Neural crest cell (in vitro differentiated cells): ENCODE data around the gene PAX5. TPM values are rescaled to one million over a fixed set of nuclear protein-coding genes. Genes with fewer than 3 reads are reported as not detected.

Experiments
- DNase-seq: peaks from one replicate; pipeline ENCODE4 v3.0.0; 2021; ENCODE audit warnings: low read depth, mixed read lengths, low spot score
- H3K27ac Mint-ChIP-seq: one replicate; pipeline ENCODE4 v1.8.0; 2021; ENCODE audit warnings: mild to moderate bottlenecking, mixed read lengths; ENCODE audit not compliant: unreplicated experiment
- H3K27me3 Mint-ChIP-seq: 2 replicates; pipeline ENCODE4 v1.8.0; 2021; ENCODE audit warnings: low read depth, mild to moderate bottlenecking, mixed read lengths
- H3K36me3 Mint-ChIP-seq: 2 replicates; pipeline ENCODE4 v1.8.0; 2021; ENCODE audit warnings: low read depth, mild to moderate bottlenecking, mixed read lengths
- H3K4me1 Mint-ChIP-seq: 2 replicates; pipeline ENCODE4 v1.8.0; 2021; ENCODE audit warnings: mixed read lengths
- H3K4me3 Mint-ChIP-seq: one replicate; pipeline ENCODE4 v1.8.0; 2021; ENCODE audit warnings: mild to moderate bottlenecking, mixed read lengths
- H3K9me3 Mint-ChIP-seq: 2 replicates; pipeline ENCODE4 v1.8.0; 2021; ENCODE audit warnings: mixed read lengths
- CTCF ChIP-seq: fragments of 200-600 bp; sonication (generic); conservative IDR thresholded peaks from 2 replicates; pipeline ENCODE4 v1.5.0; 2021; ENCODE audit warnings: antibody characterized with exemption, mild to moderate bottlenecking
- total RNA-seq: library from RNA; stranded (reverse); gene quantifications from 2 replicates; pipeline ENCODE4 v1.2.1, GENCODE V29; 2021

Gene PAX5
- total RNA-seq, 1 donor from 2014 or later: 19.5 TPM

- Mint-ChIP-seq H3K27ac (peak overlapping the region; percentile 69), H3K36me3 (no peaks in the 10 kb centered on the region), H3K9me3 (no peaks in the 10 kb centered on the region), H3K27me3 (no peaks in the 10 kb centered on the region), H3K4me1 (peaks cover 48% of the 10 kb centered on the region), H3K4me3 (peak overlapping the region; percentile 38)
- DNase-seq: no peak
- no peak for TF ChIP-seq CTCF
These were observed 215.7 kb downstream of the PAX5 start for GRCh38 chr9:36818242-36818938.

GRCh38 chr9:36817160-36817834, 216.8 kb downstream of the PAX5 start:
- Mint-ChIP-seq H3K27ac (no peak overlapping the region), H3K4me1 (peaks cover 41% of the 10 kb centered on the region), H3K36me3 (no peaks in the 10 kb centered on the region), H3K27me3 (no peaks in the 10 kb centered on the region), H3K9me3 (no peaks in the 10 kb centered on the region), H3K4me3 (no peak overlapping the region)
- TF ChIP-seq CTCF: no peak
- DNase-seq: no peak

GRCh38 chr9:36816371-36816770, 217.7 kb downstream of the PAX5 start:
- Mint-ChIP-seq H3K27ac (no peak overlapping the region), H3K9me3 (no peaks in the 10 kb centered on the region), H3K4me1 (peaks cover 40% of the 10 kb centered on the region), H3K4me3 (no peak overlapping the region), H3K36me3 (no peaks in the 10 kb centered on the region), H3K27me3 (no peaks in the 10 kb centered on the region)
- no peak for TF ChIP-seq CTCF
- no peak for DNase-seq

GRCh38 chr9:36815566-36816348, 218.3 kb downstream of the PAX5 start:
- Mint-ChIP-seq H3K4me3 (no peak overlapping the region), H3K27me3 (peaks cover 2% of the 10 kb centered on the region), H3K9me3 (no peaks in the 10 kb centered on the region), H3K36me3 (no peaks in the 10 kb centered on the region), H3K27ac (peak overlapping the region; percentile 29), H3K4me1 (peaks cover 35% of the 10 kb centered on the region)
- TF ChIP-seq CTCF: no peak
- DNase-seq: no peak

- Mint-ChIP-seq H3K27me3 (peaks cover 9% of the 10 kb centered on the region), H3K9me3 (no peaks in the 10 kb centered on the region), H3K4me3 (no peak overlapping the region), H3K27ac (no peak overlapping the region), H3K4me1 (peaks cover 28% of the 10 kb centered on the region), H3K36me3 (no peaks in the 10 kb centered on the region)
- DNase-seq: no peak
- TF ChIP-seq CTCF: no peak
These were observed 219.0 kb downstream of the PAX5 start for GRCh38 chr9:36815023-36815422.
